ENCODE results near the gene HSF5.

HSF5 gene

DNA sequence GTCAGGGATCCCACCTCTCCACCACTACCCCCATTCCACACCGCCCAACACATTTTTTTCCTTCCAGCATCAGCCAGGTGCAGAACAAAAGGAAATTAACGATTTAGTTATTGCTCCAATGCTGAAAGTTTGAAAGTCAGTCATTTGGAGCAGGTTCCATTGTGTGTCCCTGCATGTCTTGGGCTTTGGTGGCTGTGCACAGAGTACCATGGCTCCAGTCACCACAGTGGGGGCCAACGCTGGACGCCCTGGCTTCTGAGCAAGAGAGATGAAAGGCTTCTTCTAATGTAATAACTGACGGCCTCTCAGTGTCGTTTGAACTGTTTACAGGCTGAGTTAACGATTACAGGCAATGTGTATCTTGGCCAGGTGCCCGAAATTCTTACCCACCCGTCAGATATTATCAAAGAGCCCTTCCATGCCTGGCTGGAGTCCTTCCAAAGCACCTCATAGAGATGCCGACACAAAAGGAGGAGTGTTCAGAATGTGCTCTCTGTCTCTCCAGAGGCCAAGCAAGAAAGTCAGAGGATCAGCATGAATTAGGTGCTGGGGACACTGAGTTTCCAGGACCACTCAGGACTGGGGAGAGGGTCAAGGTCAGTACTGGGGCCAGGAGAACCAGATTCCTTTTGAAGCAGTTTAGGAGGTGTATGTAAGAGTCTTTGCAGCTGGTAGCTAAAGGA, 96.8 kb downstream of the HSF5 start:
- no peak overlapping the region for H4K91ac ChIP-seq (ENCODE audit: low read length)
- H3K27me3 ChIP-seq (ENCODE audit: control insufficient read depth in 1 of 2, insufficient read depth in 1 of 2, low read length in 2 of 2) = peaks cover 30 to 71% of the 10 kb centered on the region in 2 experiments
- H3K27ac ChIP-seq (ENCODE audit: low read length, poor library complexity, severe bottlenecking) = peak overlapping the region; percentile 34
- DNase-seq = no peak
- no peak overlapping the region for H3K23ac ChIP-seq (ENCODE audit: low read length in 2 of 2)
- no peaks in the 10 kb centered on the region for H3K36me3 ChIP-seq (ENCODE audit: control insufficient read depth in 1 of 2, insufficient read depth in 2 of 2, low read depth in 1 of 2, low read length in 2 of 2)
- no peaks in the 10 kb centered on the region for H3K9me3 ChIP-seq (ENCODE audit: control insufficient read depth, low read length)
- H4K8ac ChIP-seq (ENCODE audit: low read length) = no peak overlapping the region
- H2BK15ac ChIP-seq (ENCODE audit: low read depth, poor library complexity, severe bottlenecking) = no peak overlapping the region
- H3K79me1 ChIP-seq (replicated peaks; ENCODE audit: low read length, poor library complexity, severe bottlenecking) = no peaks in the 10 kb centered on the region
- peak overlapping the region; percentile 51 for H3K4me2 ChIP-seq (ENCODE audit: low read length, poor library complexity, severe bottlenecking)
- peaks cover 7% of the 10 kb centered on the region for H3K4me1 ChIP-seq (ENCODE audit: control insufficient read depth, insufficient read depth, low read depth, low read length)
- no peak overlapping the region for H2AK5ac ChIP-seq (ENCODE audit: low read length, severe bottlenecking)
- H2BK5ac ChIP-seq (ENCODE audit: low read depth, low read length, poor library complexity, severe bottlenecking) = no peak overlapping the region
- no peak overlapping the region for H3K4me3 ChIP-seq (ENCODE audit: insufficient read depth in 1 of 2, low read depth in 1 of 2, low read length in 2 of 2)
- H2BK12ac ChIP-seq (ENCODE audit: low read length in 2 of 2) = no peak overlapping the region
- H3K14ac ChIP-seq (ENCODE audit: low read length in 2 of 2) = no peak overlapping the region
- no peak overlapping the region for H2BK120ac ChIP-seq (ENCODE audit: low read depth, low read length)
- H3K4ac ChIP-seq (ENCODE audit: low read depth in 1 of 2, low read length in 2 of 2) = no peak overlapping the region
- WGBS = 64% methylated on average over 10 of the region's 10 CpGs
- no peak overlapping the region for H3K18ac ChIP-seq (ENCODE audit: low read depth in 1 of 2, low read length in 2 of 2)
- no peak overlapping the region for H3K9ac ChIP-seq (ENCODE audit: low read length)
- H2AFZ ChIP-seq (ENCODE audit: low read depth, low read length) = no peak overlapping the region

DNA sequence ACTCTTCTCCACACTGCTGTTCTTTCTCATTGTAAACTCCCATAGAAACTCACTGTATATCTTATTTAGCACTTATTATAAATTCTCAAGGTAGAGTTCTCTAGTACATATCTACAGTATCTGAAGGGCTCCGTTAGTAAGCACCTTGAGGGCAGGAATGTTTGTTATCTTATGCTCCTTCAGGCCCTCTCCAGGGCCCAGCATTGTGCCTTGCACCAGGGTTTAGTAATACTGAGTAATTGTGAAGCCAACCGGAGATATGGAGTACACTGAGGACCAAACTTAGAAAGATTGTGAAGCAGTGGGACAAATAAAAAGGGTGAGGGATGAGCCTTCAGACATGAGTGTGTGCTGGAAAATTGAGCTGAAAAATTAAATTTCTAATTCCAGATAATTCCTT, 97.3 kb downstream of the HSF5 start:
- H3K9me3 ChIP-seq (ENCODE audit: control insufficient read depth, low read length) = no peaks in the 10 kb centered on the region
- H3K4ac ChIP-seq (ENCODE audit: low read depth in 1 of 2, low read length in 2 of 2) = no peak overlapping the region
- H3K36me3 ChIP-seq (ENCODE audit: control insufficient read depth in 1 of 2, insufficient read depth in 2 of 2, low read depth in 1 of 2, low read length in 2 of 2) = no peaks in the 10 kb centered on the region
- no peak overlapping the region for H2AFZ ChIP-seq (ENCODE audit: low read depth, low read length)
- no peak overlapping the region for H4K91ac ChIP-seq (ENCODE audit: low read length)
- H3K27me3 ChIP-seq (ENCODE audit: control insufficient read depth in 1 of 2, insufficient read depth in 1 of 2, low read length in 2 of 2) = peaks cover 29 to 65% of the 10 kb centered on the region in 2 experiments
- no peak overlapping the region for H3K23ac ChIP-seq (ENCODE audit: low read length in 2 of 2)
- 92% methylated on average over 2 of the region's 2 CpGs for WGBS
- H2BK120ac ChIP-seq (ENCODE audit: low read depth, low read length) = no peak overlapping the region
- H3K4me1 ChIP-seq (ENCODE audit: control insufficient read depth, insufficient read depth, low read depth, low read length) = peaks cover 7% of the 10 kb centered on the region
- no peaks in the 10 kb centered on the region for H3K79me1 ChIP-seq (replicated peaks; ENCODE audit: low read length, poor library complexity, severe bottlenecking)
- no peak for DNase-seq
- no peak overlapping the region for H2BK12ac ChIP-seq (ENCODE audit: low read length in 2 of 2)
- no peak overlapping the region for H2BK5ac ChIP-seq (ENCODE audit: low read depth, low read length, poor library complexity, severe bottlenecking)
- H3K9ac ChIP-seq (ENCODE audit: low read length) = no peak overlapping the region
- no peak overlapping the region for H2BK15ac ChIP-seq (ENCODE audit: low read depth, poor library complexity, severe bottlenecking)
- no peak overlapping the region for H2AK5ac ChIP-seq (ENCODE audit: low read length, severe bottlenecking)
- H3K14ac ChIP-seq (ENCODE audit: low read length in 2 of 2) = no peak overlapping the region
- no peak overlapping the region for H3K4me3 ChIP-seq (ENCODE audit: insufficient read depth in 1 of 2, low read depth in 1 of 2, low read length in 2 of 2)
- H4K8ac ChIP-seq (ENCODE audit: low read length) = no peak overlapping the region
- no peak overlapping the region for H3K18ac ChIP-seq (ENCODE audit: low read depth in 1 of 2, low read length in 2 of 2)
- H3K4me2 ChIP-seq (ENCODE audit: low read length, poor library complexity, severe bottlenecking) = no peak overlapping the region
- H3K27ac ChIP-seq (ENCODE audit: low read length, poor library complexity, severe bottlenecking) = peak overlapping the region; percentile 34

GRCh38 chr17:58388302-58389190, 99.7 kb downstream of the HSF5 start:
- no peak for DNase-seq
- H4K8ac ChIP-seq (ENCODE audit: low read length) = no peak overlapping the region
- H3K14ac ChIP-seq (ENCODE audit: low read length in 2 of 2) = no peak overlapping the region
- no peak overlapping the region for H3K4me2 ChIP-seq (ENCODE audit: low read length, poor library complexity, severe bottlenecking)
- H3K4me3 ChIP-seq (ENCODE audit: insufficient read depth in 1 of 2, low read depth in 1 of 2, low read length in 2 of 2) = no peak overlapping the region
- H3K23ac ChIP-seq (ENCODE audit: low read length in 2 of 2) = no peak overlapping the region
- no peak overlapping the region for H4K91ac ChIP-seq (ENCODE audit: low read length)
- no peak overlapping the region for H2BK5ac ChIP-seq (ENCODE audit: low read depth, low read length, poor library complexity, severe bottlenecking)
- H3K4ac ChIP-seq (ENCODE audit: low read depth in 1 of 2, low read length in 2 of 2) = no peak overlapping the region
- H3K18ac ChIP-seq (ENCODE audit: low read depth in 1 of 2, low read length in 2 of 2) = no peak overlapping the region
- H2AK5ac ChIP-seq (ENCODE audit: low read length, severe bottlenecking) = no peak overlapping the region
- H3K9ac ChIP-seq (ENCODE audit: low read length) = no peak overlapping the region
- H2BK12ac ChIP-seq (ENCODE audit: low read length in 2 of 2) = no peak overlapping the region
- H2AFZ ChIP-seq (ENCODE audit: low read depth, low read length) = no peak overlapping the region
- no peaks in the 10 kb centered on the region for H3K79me1 ChIP-seq (replicated peaks; ENCODE audit: low read length, poor library complexity, severe bottlenecking)
- H3K9me3 ChIP-seq (ENCODE audit: control insufficient read depth, low read length) = no peaks in the 10 kb centered on the region
- no peak overlapping the region for H2BK15ac ChIP-seq (ENCODE audit: low read depth, poor library complexity, severe bottlenecking)
- peaks cover 7% of the 10 kb centered on the region for H3K4me1 ChIP-seq (ENCODE audit: control insufficient read depth, insufficient read depth, low read depth, low read length)
- WGBS = 52% methylated on average over 3 of the region's 3 CpGs
- H3K36me3 ChIP-seq (ENCODE audit: control insufficient read depth in 1 of 2, insufficient read depth in 2 of 2, low read depth in 1 of 2, low read length in 2 of 2) = no peaks in the 10 kb centered on the region
- no peak overlapping the region for H3K27ac ChIP-seq (ENCODE audit: low read length, poor library complexity, severe bottlenecking)
- no peak overlapping the region for H2BK120ac ChIP-seq (ENCODE audit: low read depth, low read length)
- H3K27me3 ChIP-seq (ENCODE audit: control insufficient read depth in 1 of 2, insufficient read depth in 1 of 2, low read length in 2 of 2) = peaks cover 27 to 62% of the 10 kb centered on the region in 2 experiments

GRCh38 chr17:58387834-58388233, 100.4 kb downstream of the HSF5 start:
- Histone ChIP-seq H3K79me1 (replicated peaks; ENCODE audit: low read length, poor library complexity, severe bottlenecking) (no peaks in the 10 kb centered on the region), H3K4ac (ENCODE audit: low read depth in 1 of 2, low read length in 2 of 2) (no peak overlapping the region), H2BK12ac (ENCODE audit: low read length in 2 of 2) (no peak overlapping the region), H2BK5ac (ENCODE audit: low read depth, low read length, poor library complexity, severe bottlenecking) (no peak overlapping the region), H3K27ac (ENCODE audit: low read length, poor library complexity, severe bottlenecking) (no peak overlapping the region), H2AFZ (ENCODE audit: low read depth, low read length) (no peak overlapping the region), H3K9me3 (ENCODE audit: control insufficient read depth, low read length) (no peaks in the 10 kb centered on the region), H2AK5ac (ENCODE audit: low read length, severe bottlenecking) (no peak overlapping the region), H3K4me3 (ENCODE audit: insufficient read depth in 1 of 2, low read depth in 1 of 2, low read length in 2 of 2) (no peak overlapping the region), H2BK120ac (ENCODE audit: low read depth, low read length) (no peak overlapping the region), H3K27me3 (ENCODE audit: control insufficient read depth in 1 of 2, insufficient read depth in 1 of 2, low read length in 2 of 2) (peaks cover 26 to 56% of the 10 kb centered on the region in 2 experiments), H2BK15ac (ENCODE audit: low read depth, poor library complexity, severe bottlenecking) (no peak overlapping the region), H3K18ac (ENCODE audit: low read depth in 1 of 2, low read length in 2 of 2) (no peak overlapping the region), H4K8ac (ENCODE audit: low read length) (no peak overlapping the region), H3K4me2 (ENCODE audit: low read length, poor library complexity, severe bottlenecking) (no peak overlapping the region), H3K4me1 (ENCODE audit: control insufficient read depth, insufficient read depth, low read depth, low read length) (peaks cover 7% of the 10 kb centered on the region), H3K36me3 (ENCODE audit: control insufficient read depth in 1 of 2, insufficient read depth in 2 of 2, low read depth in 1 of 2, low read length in 2 of 2) (no peaks in the 10 kb centered on the region), H3K9ac (ENCODE audit: low read length) (no peak overlapping the region), H4K91ac (ENCODE audit: low read length) (no peak overlapping the region), H3K14ac (ENCODE audit: low read length in 2 of 2) (no peak overlapping the region), H3K23ac (ENCODE audit: low read length in 2 of 2) (no peak overlapping the region)
- no peak for DNase-seq
- WGBS = 67% methylated on average over 1 of the region's 1 CpG
